Measurements from ENCODE around the gene LRG1. TPM values are rescaled to one million over a fixed set of nuclear protein-coding genes. Genes with fewer than 3 reads are reported as not detected.

The LRG1 gene
- total and polyA plus RNA-seq, 2 experiments from 2014 or later, result 0.21 to 0.45 TPM

DNA sequence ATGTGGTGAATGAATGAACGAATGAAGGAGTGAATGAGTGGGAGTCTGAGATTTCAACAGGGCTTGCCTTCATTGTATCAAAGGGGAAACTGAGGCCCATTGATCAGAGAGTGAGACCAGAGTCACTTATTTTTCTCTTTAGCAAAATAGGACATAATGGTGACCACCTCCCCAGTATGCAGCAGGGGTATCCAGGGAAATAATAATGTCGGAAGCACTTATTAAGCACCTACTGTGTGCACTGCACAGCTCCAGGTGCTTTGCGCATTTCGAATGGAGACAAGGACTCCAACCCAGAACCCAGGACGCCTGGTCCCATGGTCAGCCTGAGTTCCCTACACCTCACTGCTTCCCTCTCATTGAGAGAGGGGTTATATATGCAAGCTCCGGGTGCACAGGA, 46.4 kb upstream of the LRG1 start:
- Mint-ChIP-seq H3K27me3 (ENCODE audit: insufficient read depth, low read depth, poor library complexity) (peaks cover 20% of the 10 kb centered on the region), H3K27ac (no peak overlapping the region), H3K9me3 (no peaks in the 10 kb centered on the region), H3K36me3 (ENCODE audit: low read depth) (no peaks in the 10 kb centered on the region), H3K4me1 (peaks cover 19% of the 10 kb centered on the region), H3K4me3 (peak overlapping the region; percentile 8; the same call in 1 of the 3 replicates)
- Histone ChIP-seq H3K4me2 (0 out of 2 replicates have a peak overlapping the region, but pooled peaks have one; percentile 20), H3K27ac (ENCODE audit: low read depth) (no peak overlapping the region), H3K4me3 (no peak overlapping the region), H3K4me1 (ENCODE audit: insufficient read depth) (peaks cover 12% of the 10 kb centered on the region), H3K27me3 (ENCODE audit: insufficient read depth) (peaks cover 35% of the 10 kb centered on the region), H4K20me1 (replicated peaks; ENCODE audit: insufficient read depth) (no peaks in the 10 kb centered on the region; the same call in 1 of the 2 replicates), H2AFZ (no peak overlapping the region), H3K9me2 (ENCODE audit: insufficient read depth) (no peaks in the 10 kb centered on the region), H3F3A (replicated peaks; ENCODE audit: low read depth) (peaks cover 12% of the 10 kb centered on the region; the same call in 1 of the 2 replicates), H3K79me2 (replicated peaks; ENCODE audit: insufficient read depth) (no peaks in the 10 kb centered on the region), H3K36me3 (ENCODE audit: insufficient read depth) (no peaks in the 10 kb centered on the region)
- TF ChIP-seq POLR2AphosphoS5 (IDR thresholded peaks at IDR 0.05; ENCODE audit: low read depth) (no peak), ZNF114 (CRISPR knock-in tag; IDR thresholded peaks at IDR 0.05) (no peak), CREB1 (CRISPR knock-in tag; IDR thresholded peaks at IDR 0.05; ENCODE audit: low read depth) (no peak), NANOG (IDR thresholded peaks at IDR 0.05; ENCODE audit: borderline replicate concordance) (no peak), EZH2phosphoT487 (IDR thresholded peaks at IDR 0.05; ENCODE audit: unreplicated experiment) (no peak), JUNB (IDR thresholded peaks at IDR 0.05; ENCODE audit: unreplicated experiment) (no peak), STAT1 (IDR thresholded peaks at IDR 0.05; ENCODE audit: unreplicated experiment) (no peak), ZNF331 (CRISPR knock-in tag; IDR thresholded peaks at IDR 0.05; ENCODE audit: low read depth) (no peak), EZH2 (IDR thresholded peaks at IDR 0.05; ENCODE audit: low read depth, unreplicated experiment) (no peak)
- TF ChIP-seq, protein P1, sequence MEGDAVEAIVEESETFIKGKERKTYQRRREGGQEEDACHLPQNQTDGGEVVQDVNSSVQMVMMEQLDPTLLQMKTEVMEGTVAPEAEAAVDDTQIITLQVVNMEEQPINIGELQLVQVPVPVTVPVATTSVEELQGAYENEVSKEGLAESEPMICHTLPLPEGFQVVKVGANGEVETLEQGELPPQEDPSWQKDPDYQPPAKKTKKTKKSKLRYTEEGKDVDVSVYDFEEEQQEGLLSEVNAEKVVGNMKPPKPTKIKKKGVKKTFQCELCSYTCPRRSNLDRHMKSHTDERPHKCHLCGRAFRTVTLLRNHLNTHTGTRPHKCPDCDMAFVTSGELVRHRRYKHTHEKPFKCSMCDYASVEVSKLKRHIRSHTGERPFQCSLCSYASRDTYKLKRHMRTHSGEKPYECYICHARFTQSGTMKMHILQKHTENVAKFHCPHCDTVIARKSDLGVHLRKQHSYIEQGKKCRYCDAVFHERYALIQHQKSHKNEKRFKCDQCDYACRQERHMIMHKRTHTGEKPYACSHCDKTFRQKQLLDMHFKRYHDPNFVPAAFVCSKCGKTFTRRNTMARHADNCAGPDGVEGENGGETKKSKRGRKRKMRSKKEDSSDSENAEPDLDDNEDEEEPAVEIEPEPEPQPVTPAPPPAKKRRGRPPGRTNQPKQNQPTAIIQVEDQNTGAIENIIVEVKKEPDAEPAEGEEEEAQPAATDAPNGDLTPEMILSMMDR (conservative IDR thresholded peaks at IDR 0.05; ENCODE audit: low read depth in 2 of 2), result no peak
- TF ChIP-seq, protein P2, sequence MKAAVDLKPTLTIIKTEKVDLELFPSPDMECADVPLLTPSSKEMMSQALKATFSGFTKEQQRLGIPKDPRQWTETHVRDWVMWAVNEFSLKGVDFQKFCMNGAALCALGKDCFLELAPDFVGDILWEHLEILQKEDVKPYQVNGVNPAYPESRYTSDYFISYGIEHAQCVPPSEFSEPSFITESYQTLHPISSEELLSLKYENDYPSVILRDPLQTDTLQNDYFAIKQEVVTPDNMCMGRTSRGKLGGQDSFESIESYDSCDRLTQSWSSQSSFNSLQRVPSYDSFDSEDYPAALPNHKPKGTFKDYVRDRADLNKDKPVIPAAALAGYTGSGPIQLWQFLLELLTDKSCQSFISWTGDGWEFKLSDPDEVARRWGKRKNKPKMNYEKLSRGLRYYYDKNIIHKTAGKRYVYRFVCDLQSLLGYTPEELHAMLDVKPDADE (IDR thresholded peaks at IDR 0.05), result no peak
- TF ChIP-seq, protein P3, sequence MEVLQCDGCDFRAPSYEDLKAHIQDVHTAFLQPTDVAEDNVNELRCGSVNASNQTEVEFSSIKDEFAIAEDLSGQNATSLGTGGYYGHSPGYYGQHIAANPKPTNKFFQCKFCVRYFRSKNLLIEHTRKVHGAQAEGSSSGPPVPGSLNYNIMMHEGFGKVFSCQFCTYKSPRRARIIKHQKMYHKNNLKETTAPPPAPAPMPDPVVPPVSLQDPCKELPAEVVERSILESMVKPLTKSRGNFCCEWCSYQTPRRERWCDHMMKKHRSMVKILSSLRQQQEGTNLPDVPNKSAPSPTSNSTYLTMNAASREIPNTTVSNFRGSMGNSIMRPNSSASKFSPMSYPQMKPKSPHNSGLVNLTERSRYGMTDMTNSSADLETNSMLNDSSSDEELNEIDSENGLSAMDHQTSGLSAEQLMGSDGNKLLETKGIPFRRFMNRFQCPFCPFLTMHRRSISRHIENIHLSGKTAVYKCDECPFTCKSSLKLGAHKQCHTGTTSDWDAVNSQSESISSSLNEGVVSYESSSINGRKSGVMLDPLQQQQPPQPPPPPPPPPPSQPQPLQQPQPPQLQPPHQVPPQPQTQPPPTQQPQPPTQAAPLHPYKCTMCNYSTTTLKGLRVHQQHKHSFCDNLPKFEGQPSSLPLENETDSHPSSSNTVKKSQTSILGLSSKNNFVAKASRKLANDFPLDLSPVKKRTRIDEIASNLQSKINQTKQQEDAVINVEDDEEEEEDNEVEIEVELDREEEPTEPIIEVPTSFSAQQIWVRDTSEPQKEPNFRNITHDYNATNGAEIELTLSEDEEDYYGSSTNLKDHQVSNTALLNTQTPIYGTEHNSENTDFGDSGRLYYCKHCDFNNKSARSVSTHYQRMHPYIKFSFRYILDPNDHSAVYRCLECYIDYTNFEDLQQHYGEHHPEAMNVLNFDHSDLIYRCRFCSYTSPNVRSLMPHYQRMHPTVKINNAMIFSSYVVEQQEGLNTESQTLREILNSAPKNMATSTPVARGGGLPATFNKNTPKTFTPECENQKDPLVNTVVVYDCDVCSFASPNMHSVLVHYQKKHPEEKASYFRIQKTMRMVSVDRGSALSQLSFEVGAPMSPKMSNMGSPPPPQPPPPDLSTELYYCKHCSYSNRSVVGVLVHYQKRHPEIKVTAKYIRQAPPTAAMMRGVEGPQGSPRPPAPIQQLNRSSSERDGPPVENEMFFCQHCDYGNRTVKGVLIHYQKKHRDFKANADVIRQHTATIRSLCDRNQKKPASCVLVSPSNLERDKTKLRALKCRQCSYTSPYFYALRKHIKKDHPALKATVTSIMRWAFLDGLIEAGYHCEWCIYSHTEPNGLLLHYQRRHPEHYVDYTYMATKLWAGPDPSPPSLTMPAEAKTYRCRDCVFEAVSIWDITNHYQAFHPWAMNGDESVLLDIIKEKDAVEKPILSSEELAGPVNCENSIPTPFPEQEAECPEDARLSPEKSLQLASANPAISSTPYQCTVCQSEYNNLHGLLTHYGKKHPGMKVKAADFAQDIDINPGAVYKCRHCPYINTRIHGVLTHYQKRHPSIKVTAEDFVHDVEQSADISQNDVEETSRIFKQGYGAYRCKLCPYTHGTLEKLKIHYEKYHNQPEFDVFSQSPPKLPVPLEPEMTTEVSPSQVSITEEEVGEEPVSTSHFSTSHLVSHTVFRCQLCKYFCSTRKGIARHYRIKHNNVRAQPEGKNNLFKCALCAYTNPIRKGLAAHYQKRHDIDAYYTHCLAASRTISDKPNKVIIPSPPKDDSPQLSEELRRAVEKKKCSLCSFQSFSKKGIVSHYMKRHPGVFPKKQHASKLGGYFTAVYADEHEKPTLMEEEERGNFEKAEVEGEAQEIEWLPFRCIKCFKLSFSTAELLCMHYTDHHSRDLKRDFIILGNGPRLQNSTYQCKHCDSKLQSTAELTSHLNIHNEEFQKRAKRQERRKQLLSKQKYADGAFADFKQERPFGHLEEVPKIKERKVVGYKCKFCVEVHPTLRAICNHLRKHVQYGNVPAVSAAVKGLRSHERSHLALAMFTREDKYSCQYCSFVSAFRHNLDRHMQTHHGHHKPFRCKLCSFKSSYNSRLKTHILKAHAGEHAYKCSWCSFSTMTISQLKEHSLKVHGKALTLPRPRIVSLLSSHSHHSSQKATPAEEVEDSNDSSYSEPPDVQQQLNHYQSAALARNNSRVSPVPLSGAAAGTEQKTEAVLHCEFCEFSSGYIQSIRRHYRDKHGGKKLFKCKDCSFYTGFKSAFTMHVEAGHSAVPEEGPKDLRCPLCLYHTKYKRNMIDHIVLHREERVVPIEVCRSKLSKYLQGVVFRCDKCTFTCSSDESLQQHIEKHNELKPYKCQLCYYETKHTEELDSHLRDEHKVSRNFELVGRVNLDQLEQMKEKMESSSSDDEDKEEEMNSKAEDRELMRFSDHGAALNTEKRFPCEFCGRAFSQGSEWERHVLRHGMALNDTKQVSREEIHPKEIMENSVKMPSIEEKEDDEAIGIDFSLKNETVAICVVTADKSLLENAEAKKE (CRISPR knock-in tag; IDR thresholded peaks at IDR 0.05), result no peak
- TF ChIP-seq, protein P4, sequence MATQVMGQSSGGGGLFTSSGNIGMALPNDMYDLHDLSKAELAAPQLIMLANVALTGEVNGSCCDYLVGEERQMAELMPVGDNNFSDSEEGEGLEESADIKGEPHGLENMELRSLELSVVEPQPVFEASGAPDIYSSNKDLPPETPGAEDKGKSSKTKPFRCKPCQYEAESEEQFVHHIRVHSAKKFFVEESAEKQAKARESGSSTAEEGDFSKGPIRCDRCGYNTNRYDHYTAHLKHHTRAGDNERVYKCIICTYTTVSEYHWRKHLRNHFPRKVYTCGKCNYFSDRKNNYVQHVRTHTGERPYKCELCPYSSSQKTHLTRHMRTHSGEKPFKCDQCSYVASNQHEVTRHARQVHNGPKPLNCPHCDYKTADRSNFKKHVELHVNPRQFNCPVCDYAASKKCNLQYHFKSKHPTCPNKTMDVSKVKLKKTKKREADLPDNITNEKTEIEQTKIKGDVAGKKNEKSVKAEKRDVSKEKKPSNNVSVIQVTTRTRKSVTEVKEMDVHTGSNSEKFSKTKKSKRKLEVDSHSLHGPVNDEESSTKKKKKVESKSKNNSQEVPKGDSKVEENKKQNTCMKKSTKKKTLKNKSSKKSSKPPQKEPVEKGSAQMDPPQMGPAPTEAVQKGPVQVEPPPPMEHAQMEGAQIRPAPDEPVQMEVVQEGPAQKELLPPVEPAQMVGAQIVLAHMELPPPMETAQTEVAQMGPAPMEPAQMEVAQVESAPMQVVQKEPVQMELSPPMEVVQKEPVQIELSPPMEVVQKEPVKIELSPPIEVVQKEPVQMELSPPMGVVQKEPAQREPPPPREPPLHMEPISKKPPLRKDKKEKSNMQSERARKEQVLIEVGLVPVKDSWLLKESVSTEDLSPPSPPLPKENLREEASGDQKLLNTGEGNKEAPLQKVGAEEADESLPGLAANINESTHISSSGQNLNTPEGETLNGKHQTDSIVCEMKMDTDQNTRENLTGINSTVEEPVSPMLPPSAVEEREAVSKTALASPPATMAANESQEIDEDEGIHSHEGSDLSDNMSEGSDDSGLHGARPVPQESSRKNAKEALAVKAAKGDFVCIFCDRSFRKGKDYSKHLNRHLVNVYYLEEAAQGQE (IDR thresholded peaks at IDR 0.05; ENCODE audit: unreplicated experiment), result no peak
- ATAC-seq (no peak), DNase-seq (ENCODE audit: low spot score) (no peak)

Measured in GM23338 (cell line).